IMR-90 (cell line): ENCODE data around the gene LAMB3. TPM values are rescaled to one million over a fixed set of nuclear protein-coding genes. Genes with fewer than 3 reads are reported as not detected.

Experiments
- ATAC-seq: fragments of 200-7000 bp; cut with Tn5 transposase; 2 replicates; pipeline ENCODE4 v1.9.1; 2020; ENCODE audit warnings: low read depth, mild to moderate bottlenecking, moderate library complexity
- BruUV-seq: library from RNA; stranded (reverse); fragments of 400-500 nt; replicated peaks from 2 replicates; lab custom pipeline; 2021; lab: Mats Ljungman, UMichigan
- CTCF ChIA-PET: fragments of 300-600 bp; formaldehyde crosslinking; extraction: SDS; loops from one replicate; lab custom pipeline; 2021; ENCODE audit warnings: antibody characterized with exemption; lab: Yijun Ruan, JAX
- POLR2A ChIA-PET: fragments of 300-600 bp; sonication (Branson Sonifier 250); formaldehyde crosslinking; loops from one replicate; lab custom pipeline; 2022; ENCODE audit warnings: antibody characterized with exemption; ENCODE audit not compliant: unreplicated experiment; lab: Charles Lee
- DNase-seq: peaks from one replicate; pipeline ENCODE4 v3.0.0; 2013
- H2AFZ ChIP-seq: replicated peaks from 2 replicates; pipeline ENCODE3; 2013; ENCODE audit warnings: low read length, mild to moderate bottlenecking; ENCODE audit not compliant: poor library complexity
- H2AK5ac ChIP-seq: 2 replicates; pipeline ENCODE4 v1.6.1; 2013; ENCODE audit warnings: low read depth, low read length, inconsistent platforms
- H2AK9ac ChIP-seq: replicated peaks from 2 replicates; pipeline ENCODE3; 2013; ENCODE audit warnings: mild to moderate bottlenecking, low read depth, low read length, moderate library complexity; ENCODE audit not compliant: poor library complexity
- H2BK120ac ChIP-seq: 2 replicates; pipeline ENCODE4 v1.6.1; 2013; ENCODE audit warnings: low read depth, low read length, inconsistent platforms
- H2BK15ac ChIP-seq: 3 replicates; pipeline ENCODE4 v1.6.1; 2013; ENCODE audit warnings: low read depth, low read length, inconsistent platforms
- H2BK20ac ChIP-seq: 2 replicates; pipeline ENCODE4 v1.6.1; 2013; ENCODE audit warnings: low read depth, mild to moderate bottlenecking, inconsistent platforms, low read length, moderate library complexity
- H2BK5ac ChIP-seq: 2 replicates; pipeline ENCODE4 v1.6.1; 2013; ENCODE audit warnings: mild to moderate bottlenecking, low read depth, low read length, inconsistent platforms; ENCODE audit not compliant: poor library complexity, severe bottlenecking
- H3K14ac ChIP-seq: replicated peaks from 2 replicates; pipeline ENCODE4 v1.6.1; 2013; ENCODE audit warnings: low read depth, low read length, inconsistent platforms
- H3K18ac ChIP-seq: 2 replicates; pipeline ENCODE4 v1.6.1; 2013; ENCODE audit warnings: low read depth, low read length, control low read depth
- H3K23ac ChIP-seq: 2 replicates; pipeline ENCODE4 v1.6.1; 2013; ENCODE audit warnings: low read depth, low read length, inconsistent platforms
- H3K27ac ChIP-seq: 2 replicates; pipeline ENCODE4 v1.5.1; 2013; ENCODE audit warnings: mild to moderate bottlenecking, control low read depth, low read length; ENCODE audit not compliant: insufficient read depth
- H3K27me3 ChIP-seq: 2 replicates; pipeline ENCODE4 v1.6.1; 2013; ENCODE audit warnings: low read length; ENCODE audit not compliant: control insufficient read depth, insufficient read depth
- H3K36me3 ChIP-seq: 2 replicates; pipeline ENCODE4 v1.6.1; 2013; ENCODE audit warnings: low read length, mixed read lengths; ENCODE audit not compliant: control insufficient read depth, insufficient read depth
- H3K4ac ChIP-seq: 2 replicates; pipeline ENCODE4 v1.6.1; 2013; ENCODE audit warnings: low read depth, low read length, inconsistent platforms
- H3K4me1 ChIP-seq: 2 replicates; pipeline ENCODE4 v1.6.1; 2013; ENCODE audit warnings: low read length, mixed read lengths; ENCODE audit not compliant: control insufficient read depth, insufficient read depth
- H3K4me2 ChIP-seq: 2 replicates; pipeline ENCODE4 v1.6.1; 2013; ENCODE audit warnings: low read depth, mild to moderate bottlenecking, control low read depth, low read length, moderate library complexity
- H3K4me3 ChIP-seq: 2 replicates; pipeline ENCODE4 v1.5.1; 2013; ENCODE audit warnings: low read depth, mild to moderate bottlenecking, control low read depth, low read length, moderate library complexity; ENCODE audit not compliant: insufficient read depth
- H3K56ac ChIP-seq: 2 replicates; pipeline ENCODE4 v1.6.1; 2013; ENCODE audit warnings: low read length, inconsistent platforms; ENCODE audit not compliant: insufficient read depth; ENCODE audit errors: extremely low read depth
- H3K79me1 ChIP-seq, 2 experiments: 2 replicates each; pipeline ENCODE4 v1.6.1; 2013; ENCODE audit warnings: low read length in 2 of 2, inconsistent platforms in 1 of 2, low read depth in 1 of 2
- H3K9ac ChIP-seq: 2 replicates; pipeline ENCODE4 v1.6.1; 2013; ENCODE audit warnings: low read depth, low read length, control low read depth
- H3K9me1 ChIP-seq: 2 replicates; pipeline ENCODE4 v1.6.1; 2013; ENCODE audit warnings: low read length, inconsistent platforms; ENCODE audit not compliant: insufficient read depth
- H3K9me3 ChIP-seq: 2 replicates; pipeline ENCODE4 v1.6.1; 2013; ENCODE audit warnings: low read length; ENCODE audit not compliant: control insufficient read depth, insufficient read depth
- H4K20me1 ChIP-seq: 2 replicates; pipeline ENCODE4 v1.6.1; 2013; ENCODE audit warnings: low read length, inconsistent platforms; ENCODE audit not compliant: insufficient read depth
- H4K5ac ChIP-seq: 2 replicates; pipeline ENCODE4 v1.6.1; 2013; ENCODE audit warnings: mild to moderate bottlenecking, low read depth, low read length, control low read depth
- H4K8ac ChIP-seq, 2 experiments: 2 replicates each; pipeline ENCODE4 v1.6.1; 2013; ENCODE audit warnings: low read depth in 2 of 2, low read length in 2 of 2, control low read depth in 1 of 2, inconsistent platforms in 1 of 2
- H4K91ac ChIP-seq: 2 replicates; pipeline ENCODE4 v1.6.1; 2013; ENCODE audit warnings: low read depth, low read length, inconsistent platforms; ENCODE audit not compliant: insufficient read depth
- BHLHE40 ChIP-seq: fragments of 150-350 bp; IDR thresholded peaks from 2 replicates; pipeline ENCODE4 v1.6.1; 2016; ENCODE audit warnings: mild to moderate bottlenecking, low read depth, low read length
- CEBPB ChIP-seq: IDR thresholded peaks from 2 replicates; pipeline ENCODE4 v1.6.1; 2012; ENCODE audit warnings: low read depth, low read length, improper control_type of control experiment
- CHD1 ChIP-seq: IDR thresholded peaks from 2 replicates; pipeline ENCODE4 v1.6.1; 2012; ENCODE audit warnings: low read depth, low read length, improper control_type of control experiment
- FOS ChIP-seq: fragments of 150-350 bp; IDR thresholded peaks from 2 replicates; pipeline ENCODE4 v1.6.1; 2016; ENCODE audit warnings: low read depth, low read length
- MAFK ChIP-seq: IDR thresholded peaks from 2 replicates; pipeline ENCODE4 v1.6.1; 2012; ENCODE audit warnings: low read depth, low read length, improper control_type of control experiment
- MAZ ChIP-seq: IDR thresholded peaks from 2 replicates; pipeline ENCODE4 v1.6.1; 2012; ENCODE audit warnings: low read depth, mild to moderate bottlenecking, low read length, improper control_type of control experiment, moderate library complexity, borderline replicate concordance
- MXI1 ChIP-seq: IDR thresholded peaks from 2 replicates; pipeline ENCODE4 v1.6.1; 2012; ENCODE audit warnings: low read depth, mild to moderate bottlenecking, low read length, moderate library complexity, borderline replicate concordance
- NFE2L2 ChIP-seq: fragments of 150-350 bp; IDR thresholded peaks from 2 replicates; pipeline ENCODE4 v1.6.1; 2016; ENCODE audit warnings: low read depth, mild to moderate bottlenecking, low read length
- POLR2A ChIP-seq: IDR thresholded peaks from 2 replicates; pipeline ENCODE4 v1.6.1; 2012; ENCODE audit warnings: mild to moderate bottlenecking, low read depth, low read length
- RAD21 ChIP-seq: IDR thresholded peaks from 2 replicates; pipeline ENCODE4 v1.6.1; 2012; ENCODE audit warnings: low read length, improper control_type of control experiment
- RCOR1 ChIP-seq: IDR thresholded peaks from 2 replicates; pipeline ENCODE4 v1.6.1; 2012; ENCODE audit warnings: mild to moderate bottlenecking, low read length, improper control_type of control experiment; ENCODE audit not compliant: insufficient replicate concordance
- SMC3 ChIP-seq: fragments of 150-350 bp; IDR thresholded peaks from 2 replicates; pipeline ENCODE4 v1.6.1; 2016; ENCODE audit warnings: low read depth, mild to moderate bottlenecking, antibody characterized with exemption, low read length, moderate library complexity
- WGBS, 2 experiments: methylation state at CpG; one replicate each; pipeline versions ENCODE4 v1.1.5 to v1.1.7; 2013; ENCODE audit warnings: missing lambda C conversion rate in 2 of 2; ENCODE audit not compliant: insufficient read length in 1 of 2; ENCODE audit errors: extremely low coverage in 2 of 2; 5-methylcytosine and 5-hydroxymethylcytosine counted together
- dilution Hi-C: fragments of 300-500 bp; cut with HindIII; formaldehyde crosslinking; loops from one replicate; pipeline ENCODE4 v1.14.3; 2018; ENCODE audit warnings: low sequenced_read_pairs; ENCODE audit not compliant: unreplicated experiment
- in situ Hi-C: fragments of 300-500 bp; cut with MboI; formaldehyde crosslinking; loops from 3 replicates; pipeline ENCODE4 v1.14.3; 2019; ENCODE audit warnings: low sequenced_read_pairs, inconsistent platforms, mixed read lengths
- intact Hi-C: fragments of 100-400 bp; cut with micrococcal nuclease; formaldehyde crosslinking; loops from 2 replicates; pipeline ENCODE4 v1.10.0; 2022
- polyA plus RNA-seq, 3 experiments: library from polyadenylated mRNA; depleted of rRNA; stranded (reverse); fragments of >200 nt; gene quantifications; 2 replicates each; pipeline ENCODE4 v1.2.3, GENCODE V29; 2012; ENCODE audit warnings: low replicate concordance in 1 of 3
- total RNA-seq: library from RNA; depleted of rRNA; stranded (reverse); fragments of >200 nt; gene quantifications from 2 replicates; pipeline ENCODE4 v1.2.3, GENCODE V29; 2012
- TF ChIP-seq, protein P1 (sequence below): fragments of 150-350 bp; IDR thresholded peaks from 2 replicates; pipeline ENCODE4 v1.6.1; 2016; ENCODE audit warnings: low read depth, mild to moderate bottlenecking, low read length, moderate library complexity, borderline replicate concordance
- TF ChIP-seq, protein P2 (sequence below): conservative IDR thresholded peaks from 2 replicates; pipeline ENCODE4 v1.5.1; 2012; ENCODE audit warnings: mild to moderate bottlenecking, low read depth, low read length, improper control_type of control experiment
- TF ChIP-seq, protein P3 (sequence below): fragments of 150-350 bp; IDR thresholded peaks from 2 replicates; pipeline ENCODE4 v1.6.1; 2017; ENCODE audit warnings: mild to moderate bottlenecking, antibody characterized with exemption, low read length, low read depth

The LAMB3 gene
- total and polyA plus RNA-seq, 2 of the 4 experiments (the other 2 are of a cell fraction) = 0.72 to 2.1 TPM

DNA sequence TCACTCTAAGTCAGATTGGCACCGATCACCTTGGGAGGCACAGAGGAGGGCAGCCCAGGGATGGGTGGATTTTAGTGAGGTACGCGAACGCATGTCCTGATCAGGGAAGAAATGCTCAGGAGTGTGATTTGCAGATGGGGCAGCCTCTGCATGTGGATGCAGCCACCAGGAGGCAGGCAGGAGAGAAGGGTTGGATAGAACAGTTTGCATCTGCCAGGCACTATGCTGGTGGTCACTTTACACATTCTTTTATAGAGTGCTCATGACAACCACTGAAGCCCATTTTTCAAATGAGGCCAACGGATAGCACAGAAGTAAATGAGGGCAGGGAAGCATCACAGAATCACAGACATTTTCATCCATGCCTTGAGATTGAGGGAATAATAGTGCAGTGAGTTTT is 5.7 kb downstream of the LAMB3 start:
- no TSS peak for BruUV-seq
- DNase-seq = peak; percentile 63

More for the DNA sequence above, 5.7 kb downstream of the LAMB3 start:
- Histone ChIP-seq H3K56ac (no peak overlapping the region), H3K27ac (no peak overlapping the region), H3K27me3 (no peaks in the 10 kb centered on the region), H4K91ac (no peak overlapping the region; the same call in 1 of the 2 replicates), H2BK120ac (peak overlapping the region; percentile 46; the same call in 1 of the 2 replicates), H3K23ac (0 out of 2 replicates have a peak overlapping the region, but pooled peaks have one; percentile 56), H4K8ac (no peak overlapping the region), H2BK20ac (0 out of 2 replicates have a peak overlapping the region, but pooled peaks have one; percentile 21), H4K20me1 (no peaks in the 10 kb centered on the region), H3K36me3 (no peaks in the 10 kb centered on the region), H2BK15ac (no peak overlapping the region), H3K9ac (no peak overlapping the region), H2BK5ac (no peak overlapping the region), H4K5ac (no peak overlapping the region), H3K4me3 (no peak overlapping the region), H3K4ac (peak overlapping the region; percentile 32; the same call in 1 of the 2 replicates), H3K14ac (peak overlapping the region; percentile 88), H3K4me2 (no peak overlapping the region), H2AK5ac (peak overlapping the region; percentile 29; the same call in 1 of the 2 replicates), H2AFZ (peak overlapping the region; percentile 62), H3K9me3 (no peaks in the 10 kb centered on the region), H3K4me1 (peaks cover 33% of the 10 kb centered on the region), H3K9me1 (peaks cover 27% of the 10 kb centered on the region), H3K18ac (no peak overlapping the region), H2AK9ac (peak overlapping the region; percentile 7), H3K79me1 (no peaks in the 10 kb centered on the region)
- dilution Hi-C loops = no loop called here
- ChIA-PET CTCF (interaction anchor here (0.7 kb wide), 1 partner anchor 18 kb away, joined by 3 read pairs; no protein-coding TSS in a partner anchor), POLR2A (no interaction called here)
- WGBS, 2 experiments = no CpG with 5 or more reads among the region's 5 CpGs
- intact Hi-C loops = loop anchor here (1.0 to 5.0 kb wide), 2 partner anchors 47 to 101 kb away; no protein-coding TSS in a partner anchor
- TF ChIP-seq POLR2A = no peak
- TF ChIP-seq CEBPB = no peak
- no peak for TF ChIP-seq MXI1
- TF ChIP-seq, protein P1, sequence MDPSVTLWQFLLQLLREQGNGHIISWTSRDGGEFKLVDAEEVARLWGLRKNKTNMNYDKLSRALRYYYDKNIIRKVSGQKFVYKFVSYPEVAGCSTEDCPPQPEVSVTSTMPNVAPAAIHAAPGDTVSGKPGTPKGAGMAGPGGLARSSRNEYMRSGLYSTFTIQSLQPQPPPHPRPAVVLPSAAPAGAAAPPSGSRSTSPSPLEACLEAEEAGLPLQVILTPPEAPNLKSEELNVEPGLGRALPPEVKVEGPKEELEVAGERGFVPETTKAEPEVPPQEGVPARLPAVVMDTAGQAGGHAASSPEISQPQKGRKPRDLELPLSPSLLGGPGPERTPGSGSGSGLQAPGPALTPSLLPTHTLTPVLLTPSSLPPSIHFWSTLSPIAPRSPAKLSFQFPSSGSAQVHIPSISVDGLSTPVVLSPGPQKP = no peak
- TF ChIP-seq FOS = no peak
- no peak for TF ChIP-seq CHD1
- no peak for TF ChIP-seq MAZ
- no peak for TF ChIP-seq RCOR1
- TF ChIP-seq SMC3 = 0 out of 2 replicates have a peak, but pooled peaks have one; percentile 29
- TF ChIP-seq, protein P2, sequence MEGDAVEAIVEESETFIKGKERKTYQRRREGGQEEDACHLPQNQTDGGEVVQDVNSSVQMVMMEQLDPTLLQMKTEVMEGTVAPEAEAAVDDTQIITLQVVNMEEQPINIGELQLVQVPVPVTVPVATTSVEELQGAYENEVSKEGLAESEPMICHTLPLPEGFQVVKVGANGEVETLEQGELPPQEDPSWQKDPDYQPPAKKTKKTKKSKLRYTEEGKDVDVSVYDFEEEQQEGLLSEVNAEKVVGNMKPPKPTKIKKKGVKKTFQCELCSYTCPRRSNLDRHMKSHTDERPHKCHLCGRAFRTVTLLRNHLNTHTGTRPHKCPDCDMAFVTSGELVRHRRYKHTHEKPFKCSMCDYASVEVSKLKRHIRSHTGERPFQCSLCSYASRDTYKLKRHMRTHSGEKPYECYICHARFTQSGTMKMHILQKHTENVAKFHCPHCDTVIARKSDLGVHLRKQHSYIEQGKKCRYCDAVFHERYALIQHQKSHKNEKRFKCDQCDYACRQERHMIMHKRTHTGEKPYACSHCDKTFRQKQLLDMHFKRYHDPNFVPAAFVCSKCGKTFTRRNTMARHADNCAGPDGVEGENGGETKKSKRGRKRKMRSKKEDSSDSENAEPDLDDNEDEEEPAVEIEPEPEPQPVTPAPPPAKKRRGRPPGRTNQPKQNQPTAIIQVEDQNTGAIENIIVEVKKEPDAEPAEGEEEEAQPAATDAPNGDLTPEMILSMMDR = peak; percentile 33
- no peak for TF ChIP-seq BHLHE40
- peak; percentile 28 for TF ChIP-seq RAD21
- no peak for TF ChIP-seq MAFK
- TF ChIP-seq, protein P3, sequence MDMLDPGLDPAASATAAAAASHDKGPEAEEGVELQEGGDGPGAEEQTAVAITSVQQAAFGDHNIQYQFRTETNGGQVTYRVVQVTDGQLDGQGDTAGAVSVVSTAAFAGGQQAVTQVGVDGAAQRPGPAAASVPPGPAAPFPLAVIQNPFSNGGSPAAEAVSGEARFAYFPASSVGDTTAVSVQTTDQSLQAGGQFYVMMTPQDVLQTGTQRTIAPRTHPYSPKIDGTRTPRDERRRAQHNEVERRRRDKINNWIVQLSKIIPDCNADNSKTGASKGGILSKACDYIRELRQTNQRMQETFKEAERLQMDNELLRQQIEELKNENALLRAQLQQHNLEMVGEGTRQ = no peak
- TF ChIP-seq NFE2L2 = no peak
- ATAC-seq = peak; percentile 12; the same call in 1 of the 2 replicates
- in situ Hi-C loops = no loop called here
